GM10248 (cell line): ENCODE data around the gene FXN.
"Not testable (repeated sequence)": the region's sequence is repeated elsewhere in the genome, so short reads cannot be mapped to it uniquely, and the experiment has no call there.

Experiments used
- CTCF ChIA-PET: fragments of 300-600 bp; sonication (Branson Sonifier 250); formaldehyde crosslinking; extraction: SDS; loops from one replicate; lab custom pipeline; 2021; ENCODE audit warnings: antibody characterized with exemption; lab: Yijun Ruan, JAX
- POLR2A ChIA-PET: fragments of 350-650 bp; sonication (Branson Sonifier 250); formaldehyde crosslinking; extraction: SDS; loops from one replicate; lab custom pipeline; 2020; ENCODE audit warnings: antibody characterized with exemption; lab: Yijun Ruan, JAX
- DNase-seq: peaks from one replicate; pipeline ENCODE4 v3.0.0; 2012; ENCODE audit errors: extremely low spot score
- TF ChIP-seq, protein P1 (sequence below): IDR thresholded peaks from 2 replicates; pipeline ENCODE4 v1.5.1; 2012; ENCODE audit warnings: mild to moderate bottlenecking, low read depth; ENCODE audit errors: extremely low read depth, missing control alignments, control extremely low read depth

FXN gene

DNA sequence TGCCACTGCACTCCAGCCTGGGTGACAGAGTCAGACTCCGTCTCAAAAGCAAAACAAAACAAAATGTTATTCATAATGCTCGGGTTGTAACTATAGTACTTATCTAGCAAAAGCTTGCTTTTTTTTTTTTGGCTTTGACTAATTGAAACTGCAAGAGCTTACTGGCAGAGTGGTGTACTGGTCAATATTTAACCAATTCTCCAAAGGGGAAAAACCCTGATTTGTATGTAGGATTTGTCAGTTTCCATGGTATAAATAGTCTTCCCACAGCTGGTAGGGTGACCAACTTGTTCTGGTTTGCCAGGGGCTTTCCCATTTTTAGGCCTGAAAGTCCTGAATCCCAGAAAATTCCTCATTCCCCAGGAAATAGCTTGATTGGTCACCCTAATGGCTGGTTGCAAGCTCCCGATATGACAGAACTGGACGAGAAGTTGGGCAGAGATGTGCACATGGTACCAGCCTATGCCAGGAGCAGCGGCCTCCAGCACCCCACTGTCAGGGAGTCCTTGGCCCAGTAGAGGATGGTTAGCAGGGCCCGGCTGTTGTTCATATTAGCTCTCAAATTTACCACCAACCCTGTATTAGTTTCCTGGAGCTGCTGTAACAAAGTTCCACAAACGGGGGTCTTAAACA is 58.0 kb downstream of the FXN start:
- POLR2A ChIA-PET, result no interaction called here
- TF ChIP-seq, protein P1, sequence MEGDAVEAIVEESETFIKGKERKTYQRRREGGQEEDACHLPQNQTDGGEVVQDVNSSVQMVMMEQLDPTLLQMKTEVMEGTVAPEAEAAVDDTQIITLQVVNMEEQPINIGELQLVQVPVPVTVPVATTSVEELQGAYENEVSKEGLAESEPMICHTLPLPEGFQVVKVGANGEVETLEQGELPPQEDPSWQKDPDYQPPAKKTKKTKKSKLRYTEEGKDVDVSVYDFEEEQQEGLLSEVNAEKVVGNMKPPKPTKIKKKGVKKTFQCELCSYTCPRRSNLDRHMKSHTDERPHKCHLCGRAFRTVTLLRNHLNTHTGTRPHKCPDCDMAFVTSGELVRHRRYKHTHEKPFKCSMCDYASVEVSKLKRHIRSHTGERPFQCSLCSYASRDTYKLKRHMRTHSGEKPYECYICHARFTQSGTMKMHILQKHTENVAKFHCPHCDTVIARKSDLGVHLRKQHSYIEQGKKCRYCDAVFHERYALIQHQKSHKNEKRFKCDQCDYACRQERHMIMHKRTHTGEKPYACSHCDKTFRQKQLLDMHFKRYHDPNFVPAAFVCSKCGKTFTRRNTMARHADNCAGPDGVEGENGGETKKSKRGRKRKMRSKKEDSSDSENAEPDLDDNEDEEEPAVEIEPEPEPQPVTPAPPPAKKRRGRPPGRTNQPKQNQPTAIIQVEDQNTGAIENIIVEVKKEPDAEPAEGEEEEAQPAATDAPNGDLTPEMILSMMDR, result no peak
- CTCF ChIA-PET, result interaction anchor here (1.0 to 1.6 kb wide), 2 partner anchors 9 to 16 kb away, joined by 3 to 5 read pairs; no protein-coding TSS in a partner anchor
- DNase-seq, result no peak

DNA sequence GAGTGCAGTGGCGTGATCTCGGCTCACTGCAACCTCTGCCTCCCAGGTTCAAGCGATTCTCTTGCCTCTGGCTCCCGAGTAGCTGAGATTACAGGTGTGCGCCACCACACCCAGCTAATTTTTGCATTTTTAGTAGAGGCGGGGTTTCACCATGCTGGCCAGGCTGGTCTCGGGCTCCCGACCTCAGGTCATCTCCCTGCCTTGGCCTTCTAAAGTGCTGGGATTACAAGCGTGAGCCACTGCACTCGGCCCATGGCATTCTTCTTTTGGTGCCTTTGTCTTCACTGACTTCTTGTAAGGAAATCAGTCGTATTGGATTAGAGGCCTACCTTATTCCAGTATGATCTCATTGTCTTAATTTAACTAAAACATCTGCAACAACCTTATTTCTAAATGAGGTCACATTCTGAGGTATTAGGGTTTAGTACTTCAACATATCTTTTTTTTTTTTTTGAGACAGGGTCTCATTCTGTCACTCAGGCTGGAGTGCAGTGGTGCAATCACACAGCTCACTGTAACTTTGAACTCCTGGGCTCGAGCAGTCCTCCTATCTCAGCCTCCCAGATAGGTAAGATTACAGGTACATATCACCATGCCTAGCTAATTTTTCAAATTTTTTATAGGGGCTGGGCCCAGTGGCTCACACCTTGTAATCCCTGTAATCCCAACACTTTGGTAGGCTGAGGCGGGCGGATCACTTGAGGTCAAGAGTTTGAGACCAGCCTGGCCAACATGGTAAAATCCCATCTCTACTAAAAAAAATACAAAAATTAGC is 59.0 kb downstream of the FXN start:
- POLR2A ChIA-PET, DNase-seq: not testable (repeated sequence)
- CTCF ChIA-PET, result interaction anchor here (1.0 to 1.6 kb wide), 2 partner anchors 10 to 17 kb away, joined by 3 to 5 read pairs; no protein-coding TSS in a partner anchor

DNA sequence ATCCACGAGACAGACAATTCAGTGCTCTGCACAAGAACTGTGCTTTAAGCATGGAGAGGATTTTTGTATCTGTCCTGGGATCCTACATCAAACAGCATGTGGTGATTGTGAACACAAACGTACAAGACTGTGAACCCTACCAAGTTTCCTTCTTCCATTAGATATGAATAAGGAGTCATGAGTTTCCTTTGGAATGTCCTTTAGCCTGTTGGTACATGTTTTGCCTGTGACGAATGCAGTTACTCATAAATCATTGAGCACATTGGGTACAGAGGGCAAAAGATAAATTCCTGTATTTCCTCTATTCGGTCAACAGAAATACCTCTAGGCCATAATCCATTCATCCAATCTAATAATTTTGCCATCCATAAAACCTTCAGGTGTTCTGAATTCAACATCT is 61.5 kb downstream of the FXN start:
- DNase-seq, result no peak
- ChIA-PET CTCF (no interaction called here), POLR2A (no interaction called here)
- TF ChIP-seq, protein P1, result no peak

DNA sequence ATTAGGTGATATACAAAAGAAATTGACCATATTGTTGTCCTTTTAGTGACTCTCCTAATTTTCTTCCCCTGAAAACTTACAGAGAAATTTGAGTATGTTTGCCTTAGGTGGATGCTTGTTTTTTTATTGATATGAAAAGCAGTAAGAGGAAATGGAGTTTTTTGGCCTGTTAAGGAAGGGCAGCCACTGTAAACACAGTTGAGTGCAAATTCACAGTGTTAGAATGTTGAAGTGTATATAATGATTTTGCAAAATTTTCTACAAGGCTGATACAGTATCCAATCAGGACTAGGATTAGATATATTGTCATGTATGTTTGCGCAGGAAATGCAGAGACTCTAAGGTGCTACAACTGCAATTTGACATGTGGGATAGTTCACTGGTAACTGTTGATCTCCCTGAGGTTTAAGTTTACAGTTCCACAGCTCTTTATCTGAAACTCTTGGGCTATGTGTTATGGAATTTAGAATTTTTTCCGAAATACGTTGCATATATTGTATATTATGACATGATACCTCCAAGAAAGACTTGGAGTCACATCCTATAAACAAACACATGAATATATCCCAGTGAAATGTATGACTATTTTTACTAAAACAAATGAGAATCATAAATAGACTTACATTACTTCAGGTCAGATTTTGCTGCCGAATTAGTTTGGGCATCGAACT is 62.5 kb downstream of the FXN start:
- ChIA-PET CTCF (interaction anchor here (1.5 kb wide), 1 partner anchor 95 kb away, joined by 5 read pairs; no protein-coding TSS in a partner anchor), POLR2A (no interaction called here)
- TF ChIP-seq, protein P1, result no peak
- DNase-seq, result no peak

DNA sequence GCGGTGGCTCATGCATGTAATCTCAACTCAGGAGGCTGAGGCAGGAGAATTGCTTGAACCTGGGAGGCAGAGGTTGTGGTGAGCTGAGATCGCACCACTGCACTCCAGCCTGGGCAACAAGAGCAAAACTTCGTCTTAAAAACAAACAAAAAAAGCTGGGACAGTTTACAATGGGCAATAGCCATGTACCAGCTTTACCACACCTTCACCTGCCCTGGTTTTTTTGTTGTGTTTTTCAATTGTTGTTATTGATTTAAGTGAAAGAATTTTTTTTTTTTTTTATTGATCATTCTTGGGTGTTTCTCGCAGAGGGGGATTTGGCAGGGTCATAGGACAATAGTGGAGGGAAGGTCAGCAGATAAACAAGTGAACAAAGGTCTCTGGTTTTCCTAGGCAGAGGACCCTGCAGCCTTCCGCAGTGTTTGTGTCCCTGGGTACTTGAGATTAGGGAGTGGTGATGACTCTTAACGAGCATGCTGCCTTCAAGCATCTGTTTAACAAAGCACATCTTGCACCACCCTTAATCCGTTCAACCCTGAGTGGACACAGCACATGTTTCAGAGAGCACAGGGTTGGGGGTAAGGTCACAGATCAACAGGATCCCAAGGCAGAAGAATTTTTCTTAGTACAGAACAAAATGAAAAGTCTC is 67.9 kb downstream of the FXN start:
- DNase-seq, POLR2A ChIA-PET: not testable (repeated sequence)
- CTCF ChIA-PET, result interaction anchor here (1.3 kb wide), 1 partner anchor 19 kb away, joined by 4 read pairs; no protein-coding TSS in a partner anchor

DNA sequence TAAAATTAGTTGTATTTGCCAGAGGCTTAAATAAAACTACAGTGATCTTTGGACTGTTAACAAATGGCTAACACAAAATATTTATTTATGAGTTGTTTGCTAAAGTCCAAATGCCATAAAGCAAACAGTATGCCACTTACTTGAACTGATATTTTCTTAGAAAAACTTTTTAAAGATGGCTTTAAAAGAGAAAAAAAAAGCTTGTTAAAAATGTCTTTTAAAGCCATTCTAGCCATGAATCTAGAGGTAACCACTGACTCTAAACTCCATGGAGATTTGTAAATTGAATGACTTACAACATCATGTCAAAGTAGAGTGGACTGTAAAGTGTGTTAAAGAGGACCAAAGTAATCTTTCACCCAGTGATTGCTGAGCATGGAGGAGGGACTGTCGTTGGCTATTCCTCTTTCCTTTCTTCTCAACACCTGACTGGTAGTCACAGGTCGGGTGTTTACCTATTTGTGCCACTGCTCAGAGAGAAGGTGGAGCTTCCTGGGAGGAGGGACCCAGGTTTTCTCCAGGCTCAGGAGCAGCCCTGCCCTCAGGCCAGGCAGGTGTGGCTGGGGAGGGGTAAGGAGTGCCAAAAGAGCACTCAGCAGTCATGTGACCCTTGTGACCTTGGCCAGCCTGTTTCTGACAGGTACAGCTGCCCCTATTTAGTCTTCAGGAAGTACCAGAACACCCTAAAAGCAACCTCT is 69.4 kb downstream of the FXN start:
- CTCF ChIA-PET, result interaction anchor here (0.6 to 1.3 kb wide), 2 partner anchors 21 to 27 kb away, joined by 3 to 4 read pairs; no protein-coding TSS in a partner anchor
- POLR2A ChIA-PET, result no interaction called here
- TF ChIP-seq, protein P1, result no peak
- DNase-seq, result no peak

DNA sequence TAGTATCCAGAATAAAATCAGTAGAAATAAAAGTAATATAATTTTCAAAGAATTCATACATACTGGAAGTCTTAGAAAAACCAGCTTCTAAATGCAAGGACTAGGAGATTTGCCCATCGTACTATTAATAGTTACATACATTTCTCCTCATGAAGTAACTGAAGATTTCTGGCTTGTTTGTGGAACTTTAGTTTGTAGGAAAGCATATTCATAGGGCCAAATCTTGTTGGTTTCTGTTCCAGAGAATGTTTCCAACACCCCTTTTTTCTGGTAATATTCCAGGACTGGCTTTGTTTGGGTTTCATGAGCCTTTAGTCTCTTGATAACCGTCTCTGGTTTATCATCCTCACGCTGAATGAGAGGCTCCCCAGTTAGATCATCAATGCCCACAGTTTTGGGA is 72.2 kb downstream of the FXN start:
- POLR2A ChIA-PET, result no interaction called here
- no peak for DNase-seq
- TF ChIP-seq, protein P1, result no peak
- CTCF ChIA-PET, result no interaction called here

DNA sequence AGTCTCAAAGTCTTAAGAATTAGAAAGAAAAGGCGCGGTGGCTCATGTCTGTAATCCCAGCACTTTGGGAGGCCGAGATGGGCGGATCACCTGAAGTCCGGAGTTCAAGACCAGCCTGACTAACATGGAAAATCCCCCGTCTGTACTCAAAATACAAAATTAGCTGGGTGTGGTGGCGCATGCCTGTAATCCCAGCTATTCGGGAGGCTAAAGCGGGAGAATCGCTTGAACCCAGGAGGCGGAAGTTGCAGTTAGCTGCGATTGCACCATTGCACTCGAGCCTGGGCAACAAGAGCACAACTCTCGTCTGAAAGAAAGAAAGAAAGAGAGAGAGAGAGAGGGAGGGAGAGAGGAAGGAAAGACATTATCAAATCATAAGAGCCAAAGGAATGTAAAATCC is 73.2 kb downstream of the FXN start:
- POLR2A ChIA-PET, result not testable (repeated sequence)
- CTCF ChIA-PET, result interaction anchor here (2.0 kb wide), 1 partner anchor 73 kb away, joined by 5 read pairs; no protein-coding TSS in a partner anchor

More for the DNA sequence above, 73.2 kb downstream of the FXN start:
- not testable (repeated sequence) for DNase-seq
